GM18526 (cell line): ENCODE measurements around the gene TTC7B.

Source experiments
- POLR2A ChIP-seq: IDR thresholded peaks from 3 replicates; pipeline ENCODE4 v1.6.1; 2011; ENCODE audit not compliant: insufficient read length; ENCODE audit errors: extremely low read depth

TTC7B gene

DNA sequence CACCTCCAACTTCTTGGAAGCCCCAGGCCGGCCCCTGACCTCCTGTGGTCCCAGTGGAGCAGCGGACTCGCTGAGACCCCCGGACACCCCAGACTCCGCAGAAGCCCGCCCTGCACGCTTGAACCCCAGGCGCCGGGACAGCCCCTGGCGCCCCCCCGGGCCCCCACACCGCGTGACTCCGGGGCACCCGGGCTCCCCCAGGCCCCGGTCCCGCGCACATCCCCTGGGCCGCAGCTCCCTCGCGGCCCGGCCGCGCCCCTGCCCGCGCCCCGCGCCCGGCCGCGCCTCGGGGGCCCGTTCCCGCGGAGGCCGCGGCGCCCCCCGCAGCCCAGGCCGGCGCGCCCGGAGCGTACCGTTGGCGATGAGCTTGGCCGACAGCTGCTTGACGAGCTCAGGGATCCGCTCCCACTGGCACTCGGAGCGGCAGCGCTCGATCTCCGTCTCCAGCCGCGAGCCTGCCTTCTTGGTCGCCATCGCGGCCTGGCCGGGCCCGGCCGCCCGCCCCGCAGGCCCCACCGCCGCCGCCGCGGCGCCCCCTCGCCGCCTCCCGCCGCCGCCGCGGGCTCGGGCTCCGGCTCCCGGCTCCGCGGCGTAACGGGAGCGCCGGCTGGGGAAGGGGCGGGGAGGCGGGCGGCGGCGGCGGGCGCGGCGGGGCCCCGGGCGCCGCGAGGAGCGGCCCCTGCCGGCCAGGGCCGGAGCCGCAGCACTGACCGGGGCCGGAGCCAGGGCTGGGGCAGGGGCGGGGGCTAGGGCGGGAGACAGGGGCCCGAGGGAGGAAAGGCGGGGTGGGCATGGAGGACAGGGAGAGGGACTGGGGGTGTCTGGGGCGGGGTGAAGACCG lies at the start of gene TTC7B:
Gene TTC7B, minus strand, starts transcription at position 609 of the 841 bp plus-strand sequence. Its CDS starts 135 bp downstream, at position 474.
- TF ChIP-seq POLR2A: no peak

GRCh38 chr14:90864741-90865140 lies 48.5 kb upstream of the TTC7B start:
- no peak for TF ChIP-seq POLR2A

DNA sequence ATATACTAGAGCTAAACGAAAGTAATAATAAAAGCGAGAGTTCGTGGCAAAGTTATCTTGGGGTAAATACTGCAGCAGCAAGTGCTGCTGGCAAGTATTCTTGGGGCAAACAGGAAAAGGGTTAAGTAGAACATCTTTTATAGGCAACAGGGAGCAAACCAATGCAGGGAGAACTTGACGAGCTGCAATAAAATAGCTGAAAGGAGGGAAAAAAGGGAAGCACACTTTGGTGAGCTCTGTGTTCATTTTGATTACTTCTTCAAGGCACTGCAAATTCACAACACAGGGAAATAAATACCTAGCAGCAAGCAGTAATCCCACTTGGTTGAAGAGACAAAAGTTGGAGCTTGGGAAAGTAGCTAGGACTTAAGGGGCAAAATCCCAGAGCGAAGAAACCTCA lies 42.3 kb upstream of the TTC7B start:
- no peak for TF ChIP-seq POLR2A

- TF ChIP-seq POLR2A: no peak
These were observed 41.6 kb upstream of the TTC7B start for GRCh38 chr14:90857866-90858265.

GRCh38 chr14:90853116-90853515 lies 36.9 kb upstream of the TTC7B start:
- no peak for TF ChIP-seq POLR2A

DNA sequence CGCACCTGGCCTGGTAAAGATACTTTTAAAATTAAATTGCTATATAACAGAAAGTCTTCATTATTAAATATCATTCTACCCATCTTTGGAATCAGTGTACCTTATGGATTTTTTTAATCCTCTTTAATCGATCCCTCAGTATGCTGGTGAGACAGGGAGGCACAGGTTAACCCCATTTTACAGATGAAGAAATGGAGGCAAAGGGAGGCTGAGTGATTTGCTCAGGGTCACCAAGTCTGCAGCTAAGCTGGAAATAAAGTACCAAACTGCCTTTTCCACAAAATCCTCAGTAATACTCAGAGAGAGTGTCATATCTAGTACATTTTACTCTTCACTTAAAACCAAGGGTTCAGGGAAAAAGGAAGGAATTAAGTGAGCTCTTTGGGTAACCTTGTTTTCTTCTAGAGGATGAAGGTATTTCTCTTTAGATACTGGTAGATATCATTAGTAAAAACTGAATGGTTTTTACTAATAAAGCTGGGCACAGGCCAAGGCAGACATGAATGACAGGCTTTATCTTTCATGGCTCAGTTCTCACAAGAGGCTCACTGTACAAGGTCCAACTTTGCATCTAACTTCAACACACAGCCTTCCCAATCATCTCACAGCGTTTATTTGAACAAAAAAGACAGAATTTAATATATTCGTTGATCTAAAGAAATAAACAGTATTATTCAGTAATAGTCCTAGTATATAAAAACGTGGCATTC lies 35.3 kb upstream of the TTC7B start:
- no peak for TF ChIP-seq POLR2A

GRCh38 chr14:90850487-90850886 lies 34.3 kb upstream of the TTC7B start:
- TF ChIP-seq POLR2A: no peak

DNA sequence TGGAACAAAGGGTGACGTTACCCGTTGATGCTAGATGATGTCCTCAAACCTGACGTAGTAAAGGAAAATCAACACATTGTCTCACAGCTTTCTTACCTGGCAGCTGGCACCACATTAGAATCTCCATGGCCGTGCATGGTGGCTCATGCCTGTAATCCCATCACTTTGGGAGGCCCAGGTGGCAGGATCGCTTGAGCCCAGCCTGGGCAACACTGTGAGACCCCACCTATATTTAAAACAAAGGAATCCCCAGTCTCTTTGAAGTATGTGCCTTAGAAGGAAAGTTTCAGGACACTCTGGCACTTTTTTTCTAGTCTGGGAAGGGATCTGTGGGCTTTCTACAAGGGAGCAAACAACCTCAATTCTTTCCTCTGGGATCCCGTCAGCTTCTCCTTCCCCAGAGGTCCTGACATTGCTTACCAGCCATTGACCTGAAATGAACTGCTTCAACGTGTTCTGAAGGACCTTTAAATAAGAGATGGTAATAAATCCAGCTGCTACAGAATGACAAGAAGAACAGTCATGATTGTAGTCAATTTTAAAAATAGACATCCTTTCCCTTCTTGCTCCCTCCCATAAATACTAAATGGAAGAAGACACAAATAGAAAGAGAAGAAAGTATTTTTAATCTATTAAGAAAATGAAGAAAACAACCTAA lies 33.7 kb upstream of the TTC7B start:
- no peak for TF ChIP-seq POLR2A

- TF ChIP-seq POLR2A: no peak
These were observed 32.9 kb upstream of the TTC7B start for GRCh38 chr14:90848944-90849731.

GRCh38 chr14:90846511-90846910 lies 30.3 kb upstream of the TTC7B start:
- TF ChIP-seq POLR2A: no peak

GRCh38 chr14:90844321-90844720 lies 28.1 kb upstream of the TTC7B start:
- no peak for TF ChIP-seq POLR2A

- TF ChIP-seq POLR2A: no peak
These were observed 26.5 kb upstream of the TTC7B start for GRCh38 chr14:90842726-90843125.

DNA sequence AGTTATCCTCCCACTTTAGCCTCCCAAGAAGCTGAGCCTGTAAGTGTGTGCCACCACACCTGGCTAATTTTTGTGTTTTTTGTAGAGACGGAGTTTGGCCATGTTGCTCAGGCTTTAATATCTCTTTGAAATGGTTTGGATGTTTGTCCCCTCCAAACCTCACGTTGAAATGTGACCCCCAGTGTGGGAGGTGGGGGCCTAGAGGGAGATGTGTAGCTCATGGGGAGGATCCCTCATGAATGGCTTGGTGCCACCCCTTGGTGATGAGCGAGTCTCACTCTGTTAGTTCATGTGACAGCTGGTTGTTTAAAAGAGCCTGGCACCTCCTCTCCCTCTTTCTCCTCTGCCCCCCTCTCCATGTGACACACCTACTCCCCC lies 23.6 kb upstream of the TTC7B start:
- TF ChIP-seq POLR2A: no peak

DNA sequence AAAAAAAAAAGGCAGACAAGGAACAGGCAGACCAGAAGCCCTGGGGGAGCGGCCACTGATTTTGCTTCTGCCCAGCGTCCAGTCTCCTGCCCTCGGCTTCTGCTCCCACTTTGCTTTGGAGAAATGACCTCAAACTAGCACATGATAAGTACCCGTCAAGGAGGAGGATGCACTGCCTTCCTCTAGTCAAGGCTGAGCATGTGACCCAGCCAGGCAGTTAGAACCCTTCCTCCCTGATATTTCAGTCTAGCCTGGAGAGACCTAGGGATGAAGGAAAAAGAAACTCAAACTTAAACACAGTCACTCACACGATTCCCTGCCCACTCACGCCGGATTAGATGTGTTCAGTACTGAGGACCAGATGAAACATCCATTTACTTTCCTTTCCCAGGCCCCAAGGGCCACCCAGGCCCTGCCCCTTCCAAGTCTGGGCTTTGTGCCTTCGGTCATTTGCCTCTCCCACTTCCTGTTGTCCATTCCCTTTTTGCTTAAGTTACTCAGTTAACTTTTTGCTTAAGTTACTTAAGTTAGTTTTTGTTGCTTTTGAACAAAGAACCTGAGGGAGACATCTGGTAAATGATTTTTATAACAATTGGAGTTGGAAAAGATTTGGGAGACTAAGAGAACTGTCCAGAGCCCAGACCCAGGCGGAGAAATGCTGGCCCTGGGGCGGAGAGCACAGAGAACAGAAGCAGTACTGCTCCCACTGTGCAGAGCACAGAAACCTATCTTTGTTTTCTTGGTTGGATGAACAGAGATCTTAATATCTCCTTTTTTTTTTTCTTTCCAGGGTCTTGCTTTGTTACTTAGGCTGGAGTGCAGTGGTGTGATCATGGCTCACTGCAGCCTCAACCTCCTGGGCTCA lies 23.0 kb upstream of the TTC7B start:
- no peak for TF ChIP-seq POLR2A

DNA sequence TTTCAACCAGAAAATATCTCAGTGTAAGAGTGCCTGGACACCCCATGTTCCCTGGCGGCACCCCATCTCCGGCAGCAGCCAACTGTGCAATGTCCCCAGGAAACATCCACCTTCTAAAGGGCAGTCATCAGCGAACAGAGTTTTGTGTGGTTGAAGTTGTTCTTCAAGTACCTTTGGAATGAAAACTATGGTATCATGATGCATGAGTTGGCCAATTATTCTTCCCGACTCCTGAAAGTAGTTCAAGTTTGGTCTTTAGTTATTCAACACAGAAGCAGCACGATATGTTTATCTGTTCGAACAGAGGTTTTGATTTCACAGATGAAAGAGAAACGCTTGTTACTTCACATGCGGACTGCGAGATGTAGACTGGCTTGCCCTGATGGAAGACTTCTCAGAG lies 21.1 kb upstream of the TTC7B start:
- TF ChIP-seq POLR2A: no peak

GRCh38 chr14:90836692-90837063 lies 20.4 kb upstream of the TTC7B start:
- TF ChIP-seq POLR2A: no peak
